ENCODE results near the gene KRT16.
A peak's percentile ranks its signal among the peaks of the same experiment; 100 is the strongest.
"Not testable (repeated sequence)": the region's sequence is repeated elsewhere in the genome, so short reads cannot be mapped to it uniquely, and the experiment has no call there.

The KRT16 gene

GRCh38 chr17:41647940-41648410, 35.4 kb upstream of the KRT16 start:
- DNase-seq (ENCODE audit: low read depth, low spot score) = peak; percentile 90

GRCh38 chr17:41647038-41647813, 34.7 kb upstream of the KRT16 start:
- DNase-seq (ENCODE audit: low read depth, low spot score) = no peak

- DNase-seq (ENCODE audit: low read depth, low spot score) = peak; percentile 42
Observed at GRCh38 chr17:41642252-41643156, 29.9 kb upstream of the KRT16 start.

GRCh38 chr17:41640596-41640995, 28.0 kb upstream of the KRT16 start:
- not testable (repeated sequence) for DNase-seq (ENCODE audit: low read depth, low spot score)

GRCh38 chr17:41639492-41640473, 27.2 kb upstream of the KRT16 start:
- DNase-seq (ENCODE audit: low read depth, low spot score) = peak; percentile 29

GRCh38 chr17:41638941-41639340, 26.4 kb upstream of the KRT16 start:
- no peak for DNase-seq (ENCODE audit: low read depth, low spot score)

- DNase-seq (ENCODE audit: low read depth, low spot score) = no peak
Observed at GRCh38 chr17:41638194-41638593, 25.6 kb upstream of the KRT16 start.

- no peak for DNase-seq (ENCODE audit: low read depth, low spot score)
Observed at GRCh38 chr17:41636652-41637051, 24.1 kb upstream of the KRT16 start.

GRCh38 chr17:41635121-41636097, 22.8 kb upstream of the KRT16 start:
- peak; percentile 59 for DNase-seq (ENCODE audit: low read depth, low spot score)

- no peak for DNase-seq (ENCODE audit: low read depth, low spot score)
Observed at GRCh38 chr17:41634639-41635038, 22.1 kb upstream of the KRT16 start.

- DNase-seq (ENCODE audit: low read depth, low spot score) = no peak
Observed at GRCh38 chr17:41633556-41634199, 21.1 kb upstream of the KRT16 start.

GRCh38 chr17:41632482-41633105, 20.0 kb upstream of the KRT16 start:
- DNase-seq (ENCODE audit: low read depth, low spot score) = no peak

- DNase-seq (ENCODE audit: low read depth, low spot score) = no peak
Observed at GRCh38 chr17:41631898-41632285, 19.3 kb upstream of the KRT16 start.

GRCh38 chr17:41631025-41631897, 18.7 kb upstream of the KRT16 start:
- no peak for DNase-seq (ENCODE audit: low read depth, low spot score)

GRCh38 chr17:41629826-41630670, 17.5 kb upstream of the KRT16 start:
- no peak for DNase-seq (ENCODE audit: low read depth, low spot score)

GRCh38 chr17:41629316-41629715, 16.7 kb upstream of the KRT16 start:
- no peak for DNase-seq (ENCODE audit: low read depth, low spot score)

GRCh38 chr17:41628621-41629255, 16.2 kb upstream of the KRT16 start:
- not testable (repeated sequence) for DNase-seq (ENCODE audit: low read depth, low spot score)

Measured in astrocyte of the hippocampus (primary cell).